ENCODE measurements around the gene FZD10.

DNA sequence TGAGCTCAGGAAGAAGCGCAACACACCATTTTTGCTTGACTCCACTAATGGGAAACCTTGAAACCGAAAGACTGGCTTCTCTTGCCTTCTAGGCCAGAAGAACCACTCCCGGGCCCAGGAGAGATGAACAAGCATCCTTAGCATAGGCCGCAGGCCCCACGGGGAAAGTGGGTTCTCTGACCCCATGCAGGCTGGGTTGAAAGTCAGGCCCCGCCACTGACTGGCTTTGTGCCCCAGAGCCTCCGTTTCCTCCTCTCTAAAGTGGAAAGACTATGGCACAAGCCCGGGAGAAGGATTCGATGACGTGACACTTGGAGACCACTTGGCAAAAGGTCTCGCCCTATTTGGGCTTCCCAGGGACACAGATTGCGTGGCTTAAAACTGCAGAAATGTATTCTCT lies 9.9 kb upstream of the FZD10 start:
- TF ChIP-seq, protein P1, sequence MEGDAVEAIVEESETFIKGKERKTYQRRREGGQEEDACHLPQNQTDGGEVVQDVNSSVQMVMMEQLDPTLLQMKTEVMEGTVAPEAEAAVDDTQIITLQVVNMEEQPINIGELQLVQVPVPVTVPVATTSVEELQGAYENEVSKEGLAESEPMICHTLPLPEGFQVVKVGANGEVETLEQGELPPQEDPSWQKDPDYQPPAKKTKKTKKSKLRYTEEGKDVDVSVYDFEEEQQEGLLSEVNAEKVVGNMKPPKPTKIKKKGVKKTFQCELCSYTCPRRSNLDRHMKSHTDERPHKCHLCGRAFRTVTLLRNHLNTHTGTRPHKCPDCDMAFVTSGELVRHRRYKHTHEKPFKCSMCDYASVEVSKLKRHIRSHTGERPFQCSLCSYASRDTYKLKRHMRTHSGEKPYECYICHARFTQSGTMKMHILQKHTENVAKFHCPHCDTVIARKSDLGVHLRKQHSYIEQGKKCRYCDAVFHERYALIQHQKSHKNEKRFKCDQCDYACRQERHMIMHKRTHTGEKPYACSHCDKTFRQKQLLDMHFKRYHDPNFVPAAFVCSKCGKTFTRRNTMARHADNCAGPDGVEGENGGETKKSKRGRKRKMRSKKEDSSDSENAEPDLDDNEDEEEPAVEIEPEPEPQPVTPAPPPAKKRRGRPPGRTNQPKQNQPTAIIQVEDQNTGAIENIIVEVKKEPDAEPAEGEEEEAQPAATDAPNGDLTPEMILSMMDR (IDR thresholded peaks at IDR 0.05): no peak
- no peak for TF ChIP-seq POLR2A (IDR thresholded peaks at IDR 0.05)

Measured in ovary (tissue), 3 donors.